HG03097 (cell line): ENCODE results near the gene CAPSL.
"Not testable (repeated sequence)": the region's sequence is repeated elsewhere in the genome, so short reads cannot be mapped to it uniquely, and the experiment has no call there.

Experiments used
- ATAC-seq: cut with Tn5 transposase; IDR thresholded peaks from one replicate; pipeline ENCODE4 v1.9.1; 2021; ENCODE audit not compliant: unreplicated experiment, low FRiP score

CAPSL gene

DNA sequence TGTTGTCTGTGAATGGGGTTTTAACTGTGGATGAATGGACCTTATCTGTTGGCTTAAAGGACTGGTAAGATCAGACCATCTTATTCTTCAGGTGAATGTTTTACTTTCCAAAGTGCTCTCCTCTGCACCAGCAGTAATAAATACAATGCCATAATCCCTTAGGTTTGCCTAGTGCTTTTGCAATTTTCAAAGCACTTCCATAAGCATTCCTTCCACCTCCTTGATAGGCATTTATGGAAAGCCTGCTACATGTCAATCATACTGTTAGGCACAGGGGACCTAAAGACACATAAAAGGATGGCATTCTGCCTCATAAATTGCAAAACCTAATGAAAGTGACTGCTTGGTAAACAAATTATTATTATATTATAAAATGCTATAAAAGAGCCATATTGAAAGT, 60.3 kb downstream of the CAPSL start:
- no peak for ATAC-seq

DNA sequence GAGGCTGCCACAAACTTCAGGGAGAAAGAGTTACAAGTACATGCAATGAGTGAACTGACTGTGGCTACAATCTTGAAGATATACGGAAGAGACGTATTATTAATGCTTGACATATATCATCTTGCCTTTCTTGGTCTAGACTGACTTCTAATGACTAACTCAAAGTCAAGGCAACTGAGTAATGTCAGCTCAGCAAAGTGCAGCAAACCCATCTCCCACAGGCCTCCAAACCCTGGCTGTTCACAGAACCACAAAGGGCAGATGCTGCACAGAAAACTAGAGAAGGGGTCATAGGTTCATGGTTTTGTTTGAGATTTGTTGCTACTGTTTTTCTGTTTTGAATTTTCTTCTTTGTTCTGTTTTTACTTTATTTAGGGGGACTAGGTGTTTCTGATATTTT, 60.8 kb downstream of the CAPSL start:
- no peak for ATAC-seq

DNA sequence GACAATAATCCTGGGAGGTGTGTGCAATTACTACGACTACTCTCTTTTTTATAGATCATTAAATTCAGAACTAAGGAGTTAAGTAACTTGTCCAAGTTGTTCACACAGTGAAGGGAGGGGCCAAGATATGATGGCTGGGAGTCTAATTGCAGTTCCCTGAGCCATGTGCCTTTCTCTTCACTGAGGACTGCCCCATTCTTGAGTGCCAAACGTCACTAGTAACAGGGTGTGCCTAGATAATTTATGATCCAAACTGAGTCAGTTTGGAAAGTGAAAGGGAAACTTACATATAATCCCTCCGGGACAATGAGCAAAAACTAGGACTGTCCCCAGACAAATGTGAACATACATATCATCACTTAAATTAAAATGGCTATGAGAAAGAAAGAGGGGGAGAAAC, 61.5 kb downstream of the CAPSL start:
- ATAC-seq, result no peak

- ATAC-seq, result no peak
Measured at GRCh38 chr5:35876454-35876853, 62.0 kb downstream of the CAPSL start.

DNA sequence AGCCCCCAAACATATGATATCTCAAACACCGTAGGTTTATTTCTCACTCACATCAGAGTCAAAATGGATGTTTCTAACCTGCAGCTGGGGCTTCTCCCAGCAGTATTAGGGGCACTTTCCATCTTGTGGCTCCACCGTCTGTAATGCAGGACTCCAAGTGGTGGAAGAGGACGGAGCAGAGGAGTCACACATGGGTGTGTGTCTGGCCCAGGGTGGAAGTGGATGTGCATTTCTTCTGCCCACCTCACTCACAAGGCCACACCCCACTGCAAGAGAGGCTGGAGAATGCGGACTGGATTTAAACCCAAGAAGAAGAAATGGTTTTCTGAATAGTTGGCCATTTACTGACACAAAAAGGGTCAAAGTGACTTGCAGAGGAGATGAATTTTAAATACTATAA, 67.8 kb downstream of the CAPSL start:
- ATAC-seq, result no peak

DNA sequence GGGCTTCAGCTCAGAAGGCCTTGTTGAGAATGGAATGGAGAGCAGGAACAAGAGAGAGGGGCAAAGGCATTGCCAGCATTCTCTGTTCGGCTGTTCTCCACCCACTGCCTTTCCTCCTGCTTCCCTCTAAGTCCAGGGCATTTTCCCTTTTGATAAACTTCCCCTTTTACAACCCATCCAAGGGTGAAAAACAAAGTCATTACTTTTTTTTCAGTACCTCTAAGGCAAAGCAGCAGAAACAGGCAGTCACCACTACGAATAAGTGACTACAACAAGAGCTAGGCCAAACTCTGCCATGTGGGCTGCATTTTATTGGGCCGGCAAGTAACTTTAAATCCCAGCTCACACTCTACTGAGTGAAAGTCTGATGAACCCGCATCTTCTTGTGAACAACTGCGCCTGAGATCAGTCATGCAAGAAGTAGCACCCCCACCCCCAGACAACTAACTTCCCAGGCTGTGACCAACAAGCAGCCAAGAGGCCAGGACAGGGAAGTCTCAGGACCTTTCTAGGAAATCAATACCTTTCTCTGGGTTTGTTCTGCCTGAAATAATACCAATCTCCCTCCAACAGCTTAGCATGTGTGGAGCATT, 68.6 kb downstream of the CAPSL start:
- no peak for ATAC-seq

DNA sequence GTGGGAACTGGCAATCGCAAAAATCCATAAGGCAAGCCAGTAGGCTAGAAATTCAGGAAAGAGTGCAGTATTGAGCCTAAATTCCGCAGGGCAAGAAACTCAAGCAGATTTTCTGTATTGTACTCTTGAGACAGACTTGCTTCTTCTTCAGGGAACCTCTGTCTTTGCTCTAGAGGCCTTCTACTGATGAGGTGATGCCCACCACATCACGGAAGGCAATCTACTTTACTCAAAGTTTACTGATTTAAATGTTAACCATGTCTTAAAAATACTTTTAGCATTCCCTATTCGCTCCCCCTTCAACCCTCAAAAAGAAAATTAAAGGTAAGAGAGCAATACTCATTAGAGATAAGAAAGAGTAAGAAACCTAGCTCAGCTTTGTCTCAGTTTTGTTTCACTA, 70.4 kb downstream of the CAPSL start:
- no peak for ATAC-seq

GRCh38 chr5:35863159-35863558, 75.3 kb downstream of the CAPSL start:
- no peak for ATAC-seq

- ATAC-seq, result no peak
Measured at GRCh38 chr5:35862126-35862525, 76.3 kb downstream of the CAPSL start.

- ATAC-seq, result no peak
Measured at GRCh38 chr5:35861718-35862117, 76.7 kb downstream of the CAPSL start.

- ATAC-seq, result no peak
Measured at GRCh38 chr5:35860686-35861085, 77.7 kb downstream of the CAPSL start.

- no peak for ATAC-seq
Measured at GRCh38 chr5:35859101-35859661, 79.2 kb downstream of the CAPSL start.

- no peak for ATAC-seq
Measured at GRCh38 chr5:35857606-35858205, 80.7 kb downstream of the CAPSL start.

- ATAC-seq, result no peak
Measured at GRCh38 chr5:35856765-35857351, 81.6 kb downstream of the CAPSL start, which contains the start of gene IL7R. Gene IL7R (plus strand): TSS chr5:35856891. CDS start chr5:35856978, 87 bp downstream.

DNA sequence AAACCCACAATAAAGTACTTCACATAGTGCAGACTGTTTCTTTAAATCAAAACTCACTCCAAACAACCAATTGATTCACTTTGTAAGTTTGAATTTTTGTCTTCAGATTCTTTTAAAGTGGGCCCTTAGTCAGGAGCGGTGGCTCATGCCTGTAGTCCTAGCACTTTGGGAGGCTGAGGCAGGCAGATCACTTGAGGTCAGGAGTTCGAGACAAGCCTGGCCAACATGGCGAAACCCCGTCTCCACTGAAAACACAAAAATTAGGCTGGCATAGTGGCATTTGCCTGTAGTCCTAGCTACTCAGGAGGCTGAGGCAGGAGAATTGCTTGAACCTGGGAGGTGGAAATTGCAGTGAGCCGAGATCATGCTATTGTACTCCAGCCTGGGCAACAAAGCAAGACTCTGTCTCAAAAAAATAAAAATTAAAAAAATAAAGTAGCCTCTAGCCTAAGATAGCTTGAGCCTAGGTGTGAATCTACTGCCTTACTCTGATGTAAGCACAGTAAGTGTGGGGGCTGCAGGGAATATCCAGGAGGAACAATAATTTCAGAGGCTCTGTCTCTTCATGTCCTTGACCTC, 82.1 kb downstream of the CAPSL start:
- ATAC-seq, result not testable (repeated sequence)

- ATAC-seq, result no peak
Measured at GRCh38 chr5:35855187-35855586, 83.2 kb downstream of the CAPSL start.
